GM12801 (cell line): Measurements from ENCODE around the gene PRSS21.

Experiments
- TF ChIP-seq, protein P1 (sequence below): IDR thresholded peaks from one replicate; pipeline ENCODE4 v1.5.1; 2011; ENCODE audit warnings: control low read depth; ENCODE audit not compliant: insufficient read length; ENCODE audit errors: extremely low read depth

The PRSS21 gene

DNA sequence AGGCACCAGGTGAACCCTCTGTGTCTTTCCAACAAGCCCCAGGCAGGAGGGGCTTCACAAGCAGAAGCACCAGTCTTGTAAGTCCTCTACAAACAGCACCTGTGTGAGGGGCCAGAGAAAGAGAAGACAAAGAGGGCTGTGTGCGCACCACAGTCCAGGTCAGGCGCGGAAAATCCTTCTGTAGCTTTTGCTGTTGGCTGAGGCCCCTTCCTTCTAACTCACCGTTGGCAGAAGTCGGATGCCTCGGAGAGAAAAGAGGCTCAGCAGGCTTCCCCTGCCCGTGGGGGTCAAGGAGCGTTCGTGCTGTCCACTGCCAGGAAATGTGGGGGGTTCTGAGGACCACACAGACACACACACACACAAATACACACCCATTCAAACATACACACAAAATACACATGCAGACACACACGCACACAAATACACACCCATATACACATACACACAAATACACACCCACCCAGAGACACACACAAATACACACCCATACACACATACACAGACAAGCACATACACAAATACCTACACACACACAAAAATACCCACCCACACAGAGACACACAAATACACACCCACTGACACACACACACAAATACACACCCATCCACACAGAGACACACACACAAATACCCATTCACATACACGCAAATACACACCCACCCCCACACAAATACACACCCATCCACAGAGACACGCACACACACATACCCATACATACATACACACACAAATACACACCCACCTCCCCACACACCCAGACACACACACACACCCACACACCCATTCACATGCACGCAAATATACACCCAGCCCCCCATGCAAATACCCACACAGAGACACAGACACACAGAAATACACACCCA is 19.8 kb downstream of the PRSS21 start:
- TF ChIP-seq, protein P1, sequence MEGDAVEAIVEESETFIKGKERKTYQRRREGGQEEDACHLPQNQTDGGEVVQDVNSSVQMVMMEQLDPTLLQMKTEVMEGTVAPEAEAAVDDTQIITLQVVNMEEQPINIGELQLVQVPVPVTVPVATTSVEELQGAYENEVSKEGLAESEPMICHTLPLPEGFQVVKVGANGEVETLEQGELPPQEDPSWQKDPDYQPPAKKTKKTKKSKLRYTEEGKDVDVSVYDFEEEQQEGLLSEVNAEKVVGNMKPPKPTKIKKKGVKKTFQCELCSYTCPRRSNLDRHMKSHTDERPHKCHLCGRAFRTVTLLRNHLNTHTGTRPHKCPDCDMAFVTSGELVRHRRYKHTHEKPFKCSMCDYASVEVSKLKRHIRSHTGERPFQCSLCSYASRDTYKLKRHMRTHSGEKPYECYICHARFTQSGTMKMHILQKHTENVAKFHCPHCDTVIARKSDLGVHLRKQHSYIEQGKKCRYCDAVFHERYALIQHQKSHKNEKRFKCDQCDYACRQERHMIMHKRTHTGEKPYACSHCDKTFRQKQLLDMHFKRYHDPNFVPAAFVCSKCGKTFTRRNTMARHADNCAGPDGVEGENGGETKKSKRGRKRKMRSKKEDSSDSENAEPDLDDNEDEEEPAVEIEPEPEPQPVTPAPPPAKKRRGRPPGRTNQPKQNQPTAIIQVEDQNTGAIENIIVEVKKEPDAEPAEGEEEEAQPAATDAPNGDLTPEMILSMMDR: no peak

DNA sequence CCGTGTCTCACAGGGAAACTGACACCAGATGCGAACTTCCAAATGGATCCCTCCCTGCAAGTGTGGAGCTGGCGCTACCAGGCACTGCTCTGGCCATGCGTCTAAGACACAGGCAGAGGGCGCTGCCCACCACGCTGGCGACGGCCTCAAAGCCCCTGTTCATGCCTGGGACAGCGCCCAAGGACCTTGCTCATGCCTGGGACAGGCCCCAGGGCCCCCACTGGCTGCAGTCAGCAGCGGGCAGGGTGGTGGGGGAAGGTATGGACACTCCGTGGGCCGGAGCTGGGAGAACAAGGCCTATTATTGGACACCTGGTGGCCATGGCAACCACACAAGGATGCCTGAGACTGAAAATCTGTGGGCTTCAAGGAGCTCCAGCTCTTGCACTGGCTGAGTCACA is 21.9 kb downstream of the PRSS21 start:
- TF ChIP-seq, protein P1: no peak

DNA sequence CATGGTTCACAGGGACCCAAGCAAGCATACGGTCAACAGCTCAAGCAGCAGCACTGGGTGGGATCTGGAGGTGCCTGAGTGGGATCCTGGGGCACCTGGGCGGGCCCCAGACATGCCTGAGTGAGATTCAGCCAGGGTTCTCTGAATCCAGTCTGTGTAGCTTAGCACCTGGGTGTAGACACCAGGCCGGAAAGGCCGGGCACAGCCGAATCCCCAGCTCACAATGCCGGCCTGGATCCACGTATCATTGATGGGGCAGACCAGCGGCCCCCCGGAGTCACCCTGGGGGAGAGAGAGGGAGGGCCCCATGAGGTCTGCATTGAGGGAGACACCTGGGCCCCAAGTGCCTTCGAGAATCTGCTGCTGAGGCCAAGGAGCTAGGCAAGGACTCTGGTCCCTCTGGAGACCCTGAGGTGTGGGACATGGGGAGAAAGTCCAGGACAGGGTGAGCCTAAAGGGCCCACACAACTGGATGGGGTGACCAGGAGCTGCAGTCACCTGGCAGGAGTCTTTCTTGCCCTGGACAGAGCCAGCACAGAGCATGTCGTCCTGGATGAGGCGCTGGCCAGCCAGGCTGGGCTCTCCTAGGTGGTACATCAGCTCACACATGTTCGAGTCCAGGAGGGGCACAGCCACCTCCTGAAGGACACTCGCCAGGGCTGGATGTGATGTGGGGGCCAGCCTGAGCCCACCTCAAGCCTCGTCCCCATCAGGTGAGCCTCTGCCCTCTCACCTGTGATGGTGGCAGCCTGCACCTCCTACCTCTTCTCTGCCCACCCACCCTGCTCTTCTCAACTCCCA is 22.8 kb downstream of the PRSS21 start:
- TF ChIP-seq, protein P1: no peak

DNA sequence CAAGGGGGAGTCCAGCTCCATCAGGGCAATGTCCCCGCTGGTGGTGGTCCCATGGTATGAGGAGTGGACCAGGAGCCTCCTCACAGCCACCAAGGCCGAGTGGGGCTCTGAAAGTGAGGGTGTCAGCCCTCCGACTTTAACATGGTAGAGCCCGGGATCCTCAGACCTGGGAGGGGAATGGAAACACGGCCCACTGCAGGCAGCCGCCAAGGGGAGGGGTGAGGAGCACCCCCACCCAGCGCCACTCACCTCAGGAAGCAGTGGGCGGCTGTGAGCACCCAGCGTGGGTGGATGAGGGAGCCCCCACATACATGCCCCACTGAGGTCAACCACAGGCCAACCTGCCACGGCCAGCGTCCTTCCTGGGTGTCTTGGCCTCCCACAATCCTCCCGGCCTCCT is 23.9 kb downstream of the PRSS21 start:
- TF ChIP-seq, protein P1: no peak

DNA sequence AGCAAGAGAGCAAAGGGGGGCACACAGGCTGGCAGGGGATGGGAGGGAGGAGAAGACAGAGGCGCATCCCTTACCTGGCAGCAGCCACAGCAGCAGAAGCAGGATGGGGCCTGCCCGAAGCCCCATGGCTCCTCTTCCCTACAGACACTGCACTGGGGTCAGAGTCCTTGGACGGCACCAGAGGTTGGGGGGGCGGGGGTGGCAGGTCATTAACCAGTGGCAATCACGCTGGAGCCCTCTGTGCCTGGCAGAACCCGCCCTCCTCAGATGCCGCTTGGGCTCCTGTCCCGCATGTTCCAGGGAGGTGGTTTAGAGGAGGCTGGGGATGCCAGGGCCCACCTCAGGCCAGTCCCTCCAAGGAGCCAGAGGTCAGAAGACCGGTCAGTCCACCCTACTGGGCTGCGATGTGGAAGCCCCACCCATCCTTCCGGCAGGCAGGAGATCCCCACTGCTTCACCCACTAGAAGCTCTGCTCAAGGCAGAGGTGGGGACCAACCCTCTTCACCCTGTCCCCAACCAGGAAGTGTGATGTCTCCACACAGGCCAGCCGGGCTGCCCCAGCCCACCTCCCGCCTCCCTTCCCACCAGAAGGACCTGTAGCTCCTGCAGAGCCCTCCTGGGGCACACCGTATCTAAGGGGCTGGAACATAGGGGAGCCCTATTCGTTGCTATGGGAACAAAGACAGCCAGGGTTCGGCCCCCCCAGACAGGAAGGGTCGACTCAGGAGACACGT is 24.7 kb downstream of the PRSS21 start:
- TF ChIP-seq, protein P1: no peak

DNA sequence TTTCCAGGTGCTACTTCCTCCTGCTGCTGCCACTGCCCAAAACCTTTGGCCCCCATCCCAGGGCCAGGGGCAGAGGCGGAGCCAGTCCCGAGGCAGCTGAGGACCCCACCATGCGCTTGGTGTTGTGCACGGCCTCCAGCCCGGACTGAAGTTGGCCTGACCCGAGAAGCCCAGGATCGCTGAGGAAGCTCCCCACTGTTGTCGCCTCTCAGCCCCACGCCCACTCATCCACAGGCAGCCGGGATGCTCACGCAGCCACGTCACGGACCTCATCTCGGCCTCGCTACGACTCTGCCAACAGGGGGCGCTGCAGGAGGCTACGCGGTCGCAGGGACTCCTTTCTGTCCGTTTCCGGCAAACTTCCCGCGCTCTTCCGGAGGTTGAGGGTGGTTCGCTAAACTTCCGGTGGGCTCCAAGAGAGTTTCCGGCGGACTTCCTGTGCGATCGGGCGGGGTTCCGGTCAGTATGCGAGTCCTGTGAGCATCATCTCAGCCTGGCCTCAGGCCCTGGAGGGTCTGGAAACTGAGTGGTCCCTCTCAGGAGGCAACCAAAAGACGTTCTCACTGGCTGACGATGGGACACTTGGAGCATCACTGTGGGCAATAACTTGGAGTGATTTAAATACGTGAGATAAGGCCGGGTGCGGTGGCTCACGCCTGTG is 25.4 kb downstream of the PRSS21 start:
- TF ChIP-seq, protein P1: no peak
